Erythroblast (primary cell): ENCODE data around the gene RIMS1.

Experiments
- GATA1 ChIP-seq: IDR thresholded peaks from 2 replicates; pipeline ENCODE4 v1.6.1; 2011; ENCODE audit warnings: low read depth, mild to moderate bottlenecking, control low read depth, low read length, moderate library complexity
- POLR2A ChIP-seq: IDR thresholded peaks from 2 replicates; pipeline ENCODE4 v1.6.1; 2011; ENCODE audit warnings: mild to moderate bottlenecking, low read length

- no peak for TF ChIP-seq POLR2A
- no peak for TF ChIP-seq GATA1
Observed at GRCh38 chr6:72350296-72350881, 464.0 kb downstream of the RIMS1 start.
